ENCODE results near the gene CSTA.
"Not testable (repeated sequence)": the region's sequence is repeated elsewhere in the genome, so short reads cannot be mapped to it uniquely, and the experiment has no call there.

The CSTA gene

GRCh38 chr3:122362026-122362425 is 37.0 kb downstream of the CSTA start:
- Histone ChIP-seq H3K9me3 (replicated peaks in 1 of 2; ENCODE audit: control insufficient read depth in 2 of 2, insufficient read depth in 1 of 2, low read depth in 1 of 2, low read length in 2 of 2) (no peaks in the 10 kb centered on the region), H3K4me2 (ENCODE audit: insufficient read depth, low read length, poor library complexity, severe bottlenecking) (no peak overlapping the region), H4K91ac (ENCODE audit: low read depth, low read length, poor library complexity) (no peak overlapping the region), H2AFZ (ENCODE audit: low read length) (no peak overlapping the region), H3K18ac (ENCODE audit: low read length) (no peak overlapping the region), H3K4me3 (ENCODE audit: low read length in 2 of 2) (no peak overlapping the region), H3K14ac (ENCODE audit: low read length) (no peak overlapping the region), H3K9ac (ENCODE audit: low read depth, low read length, poor library complexity) (no peak overlapping the region), H3K27ac (replicated peaks; ENCODE audit: low read length) (no peak overlapping the region), H3K36me3 (replicated peaks in 1 of 2; ENCODE audit: control insufficient read depth in 2 of 2, insufficient read depth in 2 of 2, low read length in 2 of 2) (peaks cover 14 to 88% of the 10 kb centered on the region in 2 donors), H2BK15ac (ENCODE audit: low read length) (no peak overlapping the region), H2BK12ac (ENCODE audit: low read length) (no peak overlapping the region), H2BK5ac (ENCODE audit: low read length) (no peak overlapping the region), H2AK5ac (ENCODE audit: low read depth, low read length) (no peak overlapping the region), H3K23ac (ENCODE audit: low read depth, low read length, poor library complexity) (no peak overlapping the region), H2BK120ac (ENCODE audit: low read depth, low read length) (no peak overlapping the region), H3K79me1 (ENCODE audit: low read depth, low read length) (no peaks in the 10 kb centered on the region), H3K4ac (ENCODE audit: low read length) (no peak overlapping the region), H3K27me3 (ENCODE audit: control insufficient read depth in 3 of 3, insufficient read depth in 3 of 3, low read depth in 1 of 3, low read length in 3 of 3) (no peaks in the 10 kb centered on the region), H4K8ac (ENCODE audit: low read depth, low read length) (no peak overlapping the region), H3K4me1 (ENCODE audit: control insufficient read depth in 2 of 2, insufficient read depth in 1 of 2, low read depth in 1 of 2, low read length in 2 of 2) (no peaks in the 10 kb centered on the region)
- WGBS, 2 donors (ENCODE audit: extremely low coverage in 2 of 2, insufficient read length in 2 of 2, insufficient replicate concordance in 1 of 2), result no CpG with 5 or more reads among the region's 2 CpGs
- DNase-seq (ENCODE audit: low spot score), result no peak

DNA sequence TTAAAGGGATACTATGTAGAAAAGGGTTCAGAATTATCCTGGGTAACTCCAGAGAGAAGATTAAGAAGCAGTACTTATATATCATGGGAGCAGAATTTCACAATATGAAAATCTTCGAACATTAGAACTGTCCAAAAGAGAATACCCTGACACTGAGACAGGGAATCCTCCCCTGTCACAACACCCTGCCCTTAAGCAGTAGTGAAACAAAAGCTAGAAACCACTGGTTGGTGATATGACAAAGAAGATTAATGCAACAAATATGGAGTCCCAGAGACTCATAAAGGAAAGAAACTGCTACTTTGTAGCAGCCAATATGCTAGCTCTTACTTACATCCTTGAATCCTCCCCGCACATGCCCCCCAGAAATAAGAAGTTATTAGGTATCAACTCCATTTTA is 39.4 kb downstream of the CSTA start:
- no peak overlapping the region for H3K4me3 ChIP-seq (ENCODE audit: low read length in 2 of 2)
- no peak overlapping the region for H4K8ac ChIP-seq (ENCODE audit: low read depth, low read length)
- no peak overlapping the region for H3K27ac ChIP-seq (replicated peaks; ENCODE audit: low read length)
- H3K4me2 ChIP-seq (ENCODE audit: insufficient read depth, low read length, poor library complexity, severe bottlenecking), result no peak overlapping the region
- no peak overlapping the region for H2BK15ac ChIP-seq (ENCODE audit: low read length)
- H3K4me1 ChIP-seq (ENCODE audit: control insufficient read depth in 2 of 2, insufficient read depth in 1 of 2, low read depth in 1 of 2, low read length in 2 of 2), result no peaks in the 10 kb centered on the region
- H4K91ac ChIP-seq (ENCODE audit: low read depth, low read length, poor library complexity), result no peak overlapping the region
- no peak overlapping the region for H2AK5ac ChIP-seq (ENCODE audit: low read depth, low read length)
- H3K79me1 ChIP-seq (ENCODE audit: low read depth, low read length), result no peaks in the 10 kb centered on the region
- no peak overlapping the region for H3K9ac ChIP-seq (ENCODE audit: low read depth, low read length, poor library complexity)
- no peak overlapping the region for H2BK120ac ChIP-seq (ENCODE audit: low read depth, low read length)
- no peak overlapping the region for H3K14ac ChIP-seq (ENCODE audit: low read length)
- no peak for DNase-seq (ENCODE audit: low spot score)
- H3K4ac ChIP-seq (ENCODE audit: low read length), result no peak overlapping the region
- no peak overlapping the region for H2BK5ac ChIP-seq (ENCODE audit: low read length)
- H3K23ac ChIP-seq (ENCODE audit: low read depth, low read length, poor library complexity), result no peak overlapping the region
- H2AFZ ChIP-seq (ENCODE audit: low read length), result no peak overlapping the region
- no CpG with 5 or more reads among the region's 2 CpGs for WGBS, 2 donors (ENCODE audit: extremely low coverage in 2 of 2, insufficient read length in 2 of 2, insufficient replicate concordance in 1 of 2)
- no peak overlapping the region for H3K18ac ChIP-seq (ENCODE audit: low read length)
- no peaks in the 10 kb centered on the region for H3K9me3 ChIP-seq (replicated peaks in 1 of 2; ENCODE audit: control insufficient read depth in 2 of 2, insufficient read depth in 1 of 2, low read depth in 1 of 2, low read length in 2 of 2)
- H3K36me3 ChIP-seq (replicated peaks in 1 of 2; ENCODE audit: control insufficient read depth in 2 of 2, insufficient read depth in 2 of 2, low read length in 2 of 2), result peaks cover 16 to 95% of the 10 kb centered on the region in 2 donors
- H3K27me3 ChIP-seq (ENCODE audit: control insufficient read depth in 3 of 3, insufficient read depth in 3 of 3, low read depth in 1 of 3, low read length in 3 of 3), result no peaks in the 10 kb centered on the region
- H2BK12ac ChIP-seq (ENCODE audit: low read length), result no peak overlapping the region

DNA sequence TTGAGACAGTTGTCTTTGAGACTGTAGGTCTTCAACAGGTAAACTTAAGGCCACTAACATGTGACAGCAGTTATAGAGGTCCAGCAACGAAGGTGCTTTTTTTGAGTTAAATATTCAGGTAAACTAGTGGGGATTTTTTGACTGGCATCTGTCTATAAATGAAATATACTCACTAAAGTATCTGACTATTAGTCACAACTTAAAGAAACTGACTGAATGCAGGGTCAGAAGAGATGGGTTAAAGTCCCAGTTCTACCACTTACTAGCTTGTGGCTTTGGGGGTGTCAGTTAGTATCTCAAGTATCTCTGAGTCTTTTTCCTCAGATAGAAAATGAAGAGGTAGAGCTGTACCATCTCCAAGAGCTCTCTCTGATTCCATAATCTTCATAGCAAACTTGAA is 40.0 kb downstream of the CSTA start:
- DNase-seq (ENCODE audit: low spot score), result no peak
- Histone ChIP-seq H2BK15ac (ENCODE audit: low read length) (no peak overlapping the region), H3K14ac (ENCODE audit: low read length) (no peak overlapping the region), H3K27ac (replicated peaks; ENCODE audit: low read length) (no peak overlapping the region), H3K4me3 (ENCODE audit: low read length in 2 of 2) (no peak overlapping the region), H3K9me3 (replicated peaks in 1 of 2; ENCODE audit: control insufficient read depth in 2 of 2, insufficient read depth in 1 of 2, low read depth in 1 of 2, low read length in 2 of 2) (no peaks in the 10 kb centered on the region), H2BK5ac (ENCODE audit: low read length) (no peak overlapping the region), H2AFZ (ENCODE audit: low read length) (no peak overlapping the region), H3K36me3 (replicated peaks in 1 of 2; ENCODE audit: control insufficient read depth in 2 of 2, insufficient read depth in 2 of 2, low read length in 2 of 2) (peaks cover 16 to 95% of the 10 kb centered on the region in 2 donors), H2BK120ac (ENCODE audit: low read depth, low read length) (no peak overlapping the region), H3K4me2 (ENCODE audit: insufficient read depth, low read length, poor library complexity, severe bottlenecking) (no peak overlapping the region), H3K27me3 (ENCODE audit: control insufficient read depth in 3 of 3, insufficient read depth in 3 of 3, low read depth in 1 of 3, low read length in 3 of 3) (no peaks in the 10 kb centered on the region), H4K91ac (ENCODE audit: low read depth, low read length, poor library complexity) (no peak overlapping the region), H4K8ac (ENCODE audit: low read depth, low read length) (no peak overlapping the region), H3K4me1 (ENCODE audit: control insufficient read depth in 2 of 2, insufficient read depth in 1 of 2, low read depth in 1 of 2, low read length in 2 of 2) (no peaks in the 10 kb centered on the region), H2AK5ac (ENCODE audit: low read depth, low read length) (no peak overlapping the region), H3K79me1 (ENCODE audit: low read depth, low read length) (no peaks in the 10 kb centered on the region), H3K23ac (ENCODE audit: low read depth, low read length, poor library complexity) (no peak overlapping the region), H2BK12ac (ENCODE audit: low read length) (no peak overlapping the region), H3K4ac (ENCODE audit: low read length) (no peak overlapping the region), H3K18ac (ENCODE audit: low read length) (no peak overlapping the region), H3K9ac (ENCODE audit: low read depth, low read length, poor library complexity) (no peak overlapping the region)
- WGBS, 2 donors (ENCODE audit: extremely low coverage in 2 of 2, insufficient read length in 2 of 2, insufficient replicate concordance in 1 of 2), result no CpG with 5 or more reads among the region's 1 CpG

GRCh38 chr3:122365582-122366378 is 40.7 kb downstream of the CSTA start:
- H3K23ac ChIP-seq (ENCODE audit: low read depth, low read length, poor library complexity); H3K4me3 ChIP-seq (ENCODE audit: low read length in 2 of 2); H2AFZ ChIP-seq (ENCODE audit: low read length); H3K4me2 ChIP-seq (ENCODE audit: insufficient read depth, low read length, poor library complexity, severe bottlenecking); H3K9ac ChIP-seq (ENCODE audit: low read depth, low read length, poor library complexity); H3K27me3 ChIP-seq (ENCODE audit: control insufficient read depth in 3 of 3, insufficient read depth in 3 of 3, low read depth in 1 of 3, low read length in 3 of 3); H2BK15ac ChIP-seq (ENCODE audit: low read length); H3K14ac ChIP-seq (ENCODE audit: low read length); H4K91ac ChIP-seq (ENCODE audit: low read depth, low read length, poor library complexity); DNase-seq (ENCODE audit: low spot score); H3K79me1 ChIP-seq (ENCODE audit: low read depth, low read length); H2BK5ac ChIP-seq (ENCODE audit: low read length); H3K27ac ChIP-seq (replicated peaks; ENCODE audit: low read length); H2BK120ac ChIP-seq (ENCODE audit: low read depth, low read length); H3K4ac ChIP-seq (ENCODE audit: low read length); H4K8ac ChIP-seq (ENCODE audit: low read depth, low read length); H2AK5ac ChIP-seq (ENCODE audit: low read depth, low read length); H3K4me1 ChIP-seq (ENCODE audit: control insufficient read depth in 2 of 2, insufficient read depth in 1 of 2, low read depth in 1 of 2, low read length in 2 of 2); H3K18ac ChIP-seq (ENCODE audit: low read length); H2BK12ac ChIP-seq (ENCODE audit: low read length); H3K9me3 ChIP-seq (replicated peaks in 1 of 2; ENCODE audit: control insufficient read depth in 2 of 2, insufficient read depth in 1 of 2, low read depth in 1 of 2, low read length in 2 of 2): not testable (repeated sequence)
- H3K36me3 ChIP-seq (replicated peaks in 1 of 2; ENCODE audit: control insufficient read depth in 2 of 2, insufficient read depth in 2 of 2, low read length in 2 of 2), result peaks cover 16 to 99% of the 10 kb centered on the region in 2 donors
- WGBS, 2 donors (ENCODE audit: extremely low coverage in 2 of 2, insufficient read length in 2 of 2, insufficient replicate concordance in 1 of 2), result no CpG with 5 or more reads among the region's 10 CpGs
